ENCODE measurements around the gene CCDC171. TPM values are rescaled to one million over a fixed set of nuclear protein-coding genes. Genes with fewer than 3 reads are reported as not detected.

CCDC171 gene
- total RNA-seq, 2 experiments from 2014 or later: 1.9 TPM

DNA sequence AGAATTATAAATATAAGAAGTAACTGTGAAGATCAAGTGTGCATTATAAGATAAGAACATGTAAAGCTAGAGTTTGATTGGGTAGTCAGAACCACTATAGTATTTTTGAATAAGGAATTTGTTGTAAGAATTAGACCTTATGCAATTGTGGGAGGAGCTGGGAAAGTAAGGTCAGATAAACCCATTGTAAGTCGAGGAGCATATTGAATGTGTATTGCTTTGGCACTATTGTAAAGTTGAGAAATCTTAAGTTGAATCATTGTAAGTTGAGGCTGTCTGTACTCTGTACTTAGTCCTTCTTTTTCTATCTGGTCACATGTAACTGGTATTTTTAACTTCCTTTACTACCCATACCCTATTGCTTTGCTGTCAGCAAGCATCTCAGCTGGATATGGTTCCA is 158.7 kb downstream of the CCDC171 start:
- no peaks in the 10 kb centered on the region for H3K4me1 Mint-ChIP-seq (ENCODE audit: low read depth)
- DNase-seq (no peak), ATAC-seq (no peak)
- ChIA-PET POLR2A (no interaction called here), CTCF (no interaction called here)
- no peak overlapping the region for H3K27ac Mint-ChIP-seq
- H3K4me3 Mint-ChIP-seq: no peak overlapping the region
- no peaks in the 10 kb centered on the region for H3K9me3 Mint-ChIP-seq (ENCODE audit: insufficient read depth)
- no peaks in the 10 kb centered on the region for H3K27me3 Mint-ChIP-seq (ENCODE audit: low read depth)
- no peaks in the 10 kb centered on the region for H3K36me3 Mint-ChIP-seq (ENCODE audit: low read depth)

DNA sequence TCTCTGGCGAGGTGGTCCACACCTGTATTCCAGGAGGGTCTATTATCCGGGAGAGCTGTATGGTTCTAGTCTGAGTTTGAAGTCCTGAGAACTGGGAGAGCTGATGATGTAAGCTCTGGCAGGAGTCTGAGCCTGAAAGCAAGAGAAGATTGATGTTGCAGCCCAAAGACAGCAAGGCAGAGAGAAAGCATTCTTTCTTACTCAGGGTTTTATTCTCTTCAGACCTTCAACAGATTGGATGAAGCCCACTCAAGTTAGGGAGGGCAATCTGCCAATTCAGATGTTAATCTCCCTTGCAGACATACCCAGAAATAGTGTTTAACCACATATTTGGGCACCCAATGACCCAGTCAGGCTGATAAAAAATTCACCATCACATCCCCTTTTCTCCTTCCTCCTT is 159.1 kb downstream of the CCDC171 start:
- CTCF ChIA-PET: no interaction called here
- Mint-ChIP-seq H3K9me3 (ENCODE audit: insufficient read depth) (no peaks in the 10 kb centered on the region), H3K4me1 (ENCODE audit: low read depth) (no peaks in the 10 kb centered on the region), H3K36me3 (ENCODE audit: low read depth) (no peaks in the 10 kb centered on the region), H3K4me3 (no peak overlapping the region), H3K27me3 (ENCODE audit: low read depth) (no peaks in the 10 kb centered on the region), H3K27ac (no peak overlapping the region)
- DNase-seq: no peak
- POLR2A ChIA-PET: no interaction called here
- ATAC-seq: no peak

DNA sequence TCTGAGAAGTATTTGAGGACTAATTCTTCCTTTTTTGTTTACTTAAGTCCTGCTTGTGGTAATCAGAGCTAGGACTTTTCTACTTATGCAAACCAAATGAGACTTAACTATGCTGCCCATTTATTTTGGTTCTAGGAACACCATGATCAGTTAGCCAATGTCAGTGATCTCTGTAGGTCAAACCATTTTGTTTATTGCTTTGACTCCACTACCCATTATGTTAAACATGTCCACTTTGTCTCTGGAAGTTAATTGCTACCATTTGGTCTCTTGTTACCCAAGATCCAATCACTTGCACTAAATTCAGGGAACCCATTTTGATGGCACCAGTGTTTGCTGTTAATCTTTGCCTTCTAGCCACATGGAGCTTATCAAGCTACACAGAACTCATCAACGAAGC is 161.9 kb downstream of the CCDC171 start:
- Mint-ChIP-seq H3K4me3 (no peak overlapping the region), H3K27me3 (ENCODE audit: low read depth) (no peaks in the 10 kb centered on the region), H3K9me3 (ENCODE audit: insufficient read depth) (no peaks in the 10 kb centered on the region), H3K4me1 (ENCODE audit: low read depth) (no peaks in the 10 kb centered on the region), H3K27ac (no peak overlapping the region), H3K36me3 (ENCODE audit: low read depth) (no peaks in the 10 kb centered on the region)
- ChIA-PET CTCF (no interaction called here), POLR2A (no interaction called here)
- ATAC-seq: no peak
- no peak for DNase-seq

DNA sequence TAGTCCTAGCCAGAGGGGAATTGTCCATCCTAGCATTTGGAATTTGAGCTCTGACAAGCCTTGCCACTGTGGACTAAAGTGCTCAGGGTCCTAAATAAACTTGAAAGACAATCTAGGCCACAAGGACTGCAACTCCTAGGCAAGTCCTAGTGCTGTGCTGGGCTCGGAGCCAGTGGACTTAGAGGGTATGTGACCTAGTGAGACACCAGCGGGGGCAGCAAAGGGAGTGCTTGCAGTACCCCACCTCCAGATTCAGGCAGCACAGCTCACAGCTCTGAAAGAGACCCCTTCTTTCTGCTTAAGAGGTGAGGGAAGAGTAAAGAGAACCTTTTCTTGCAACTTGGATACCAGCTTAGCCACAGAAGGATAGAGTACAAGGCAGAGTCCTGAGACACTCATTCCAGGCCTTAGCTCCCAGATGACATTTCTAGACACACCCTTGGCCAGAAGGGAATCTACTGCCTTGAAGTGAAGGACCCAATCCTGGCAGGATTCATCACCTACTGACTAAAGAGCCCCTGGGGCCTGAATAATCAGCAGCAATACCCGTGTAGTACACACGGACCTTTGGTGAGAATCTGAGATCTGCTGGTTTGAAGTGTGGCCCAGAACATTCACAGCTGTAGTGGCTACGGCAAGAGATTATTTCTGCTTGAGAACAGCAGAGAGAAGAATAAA is 164.6 kb downstream of the CCDC171 start:
- no peaks in the 10 kb centered on the region for H3K4me1 Mint-ChIP-seq (ENCODE audit: low read depth)
- DNase-seq: no peak
- H3K27ac Mint-ChIP-seq: no peak overlapping the region
- H3K36me3 Mint-ChIP-seq (ENCODE audit: low read depth): no peaks in the 10 kb centered on the region
- ChIA-PET POLR2A (interaction anchor here (0.8 kb wide), 1 partner anchor 22 kb away, joined by 3 read pairs; no protein-coding TSS in a partner anchor), CTCF (no interaction called here)
- no peaks in the 10 kb centered on the region for H3K27me3 Mint-ChIP-seq (ENCODE audit: low read depth)
- no peak overlapping the region for H3K4me3 Mint-ChIP-seq
- H3K9me3 Mint-ChIP-seq (ENCODE audit: insufficient read depth): no peaks in the 10 kb centered on the region
- no peak for ATAC-seq

GRCh38 chr9:15718423-15718822 is 165.6 kb downstream of the CCDC171 start:
- no peaks in the 10 kb centered on the region for H3K27me3 Mint-ChIP-seq (ENCODE audit: low read depth)
- no peak for ATAC-seq
- no peak overlapping the region for H3K4me3 Mint-ChIP-seq
- no peaks in the 10 kb centered on the region for H3K36me3 Mint-ChIP-seq (ENCODE audit: low read depth)
- no peaks in the 10 kb centered on the region for H3K4me1 Mint-ChIP-seq (ENCODE audit: low read depth)
- no peak for DNase-seq
- H3K27ac Mint-ChIP-seq: no peak overlapping the region
- H3K9me3 Mint-ChIP-seq (ENCODE audit: insufficient read depth): no peaks in the 10 kb centered on the region
- ChIA-PET CTCF (no interaction called here), POLR2A (interaction anchor here (0.8 kb wide), 1 partner anchor 23 kb away, joined by 3 read pairs; no protein-coding TSS in a partner anchor)

DNA sequence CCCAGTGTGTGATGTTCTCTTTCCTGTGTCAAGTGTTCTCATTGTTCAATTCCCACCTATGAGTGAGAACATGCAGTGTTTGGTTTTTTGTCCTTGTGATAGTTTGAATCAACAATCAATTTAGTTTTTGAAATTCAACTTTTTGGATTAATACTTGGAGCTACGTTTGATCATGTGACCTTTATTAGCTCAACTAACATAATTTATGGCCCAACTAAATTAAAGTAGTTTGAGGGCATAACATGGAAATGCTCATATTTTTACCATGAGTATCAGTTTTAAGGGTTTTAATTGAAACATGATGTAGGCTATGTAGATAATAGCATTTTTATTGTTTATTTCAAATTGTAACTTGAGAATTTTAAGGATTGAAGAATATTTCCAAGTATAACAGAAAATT is 168.0 kb downstream of the CCDC171 start:
- no peaks in the 10 kb centered on the region for H3K9me3 Mint-ChIP-seq (ENCODE audit: insufficient read depth)
- H3K27ac Mint-ChIP-seq: no peak overlapping the region
- H3K4me1 Mint-ChIP-seq (ENCODE audit: low read depth): no peaks in the 10 kb centered on the region
- ChIA-PET POLR2A (no interaction called here), CTCF (no interaction called here)
- H3K27me3 Mint-ChIP-seq (ENCODE audit: low read depth): no peaks in the 10 kb centered on the region
- no peak overlapping the region for H3K4me3 Mint-ChIP-seq
- no peak for ATAC-seq
- no peaks in the 10 kb centered on the region for H3K36me3 Mint-ChIP-seq (ENCODE audit: low read depth)
- DNase-seq: no peak

- CTCF ChIA-PET: no interaction called here
- H3K27ac Mint-ChIP-seq: no peak overlapping the region
These were observed 170.0 kb downstream of the CCDC171 start for GRCh38 chr9:15722888-15723287.

GRCh38 chr9:15724016-15724415 is 171.2 kb downstream of the CCDC171 start:
- POLR2A ChIA-PET: no interaction called here
- H3K9me3 Mint-ChIP-seq (ENCODE audit: insufficient read depth): no peaks in the 10 kb centered on the region
- no peaks in the 10 kb centered on the region for H3K27me3 Mint-ChIP-seq (ENCODE audit: low read depth)
- CTCF ChIA-PET: no interaction called here
- DNase-seq: no peak
- no peak overlapping the region for H3K27ac Mint-ChIP-seq
- no peaks in the 10 kb centered on the region for H3K36me3 Mint-ChIP-seq (ENCODE audit: low read depth)
- ATAC-seq: no peak
- no peaks in the 10 kb centered on the region for H3K4me1 Mint-ChIP-seq (ENCODE audit: low read depth)
- H3K4me3 Mint-ChIP-seq: no peak overlapping the region

More at GRCh38 chr9:15722888-15723287, 170.0 kb downstream of the CCDC171 start:
- DNase-seq: no peak
- Mint-ChIP-seq H3K27me3 (ENCODE audit: low read depth) (no peaks in the 10 kb centered on the region), H3K4me1 (ENCODE audit: low read depth) (no peaks in the 10 kb centered on the region), H3K9me3 (ENCODE audit: insufficient read depth) (no peaks in the 10 kb centered on the region), H3K36me3 (ENCODE audit: low read depth) (no peaks in the 10 kb centered on the region), H3K4me3 (no peak overlapping the region)
- no peak for ATAC-seq
- POLR2A ChIA-PET: no interaction called here

DNA sequence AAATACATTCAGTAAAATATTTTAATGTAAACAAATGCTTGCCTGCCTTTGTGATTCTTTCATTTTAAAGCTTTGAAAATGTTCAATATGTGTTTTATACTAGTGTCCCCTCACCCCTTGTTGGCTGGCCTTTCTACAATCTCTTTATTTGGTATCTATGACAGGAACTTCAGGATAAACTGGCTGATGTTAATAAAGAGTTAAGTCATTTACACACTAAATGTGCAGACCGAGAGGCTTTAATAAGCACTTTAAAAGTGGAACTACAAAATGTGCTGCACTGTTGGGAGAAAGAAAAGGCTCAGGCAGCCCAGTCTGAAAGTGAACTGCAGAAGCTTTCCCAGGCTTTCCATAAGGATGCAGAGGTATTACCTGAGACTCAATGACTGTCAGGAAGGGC is 171.8 kb downstream of the CCDC171 start:
- Mint-ChIP-seq H3K4me1 (ENCODE audit: low read depth) (no peaks in the 10 kb centered on the region), H3K36me3 (ENCODE audit: low read depth) (no peaks in the 10 kb centered on the region), H3K4me3 (no peak overlapping the region), H3K27ac (no peak overlapping the region), H3K9me3 (ENCODE audit: insufficient read depth) (no peaks in the 10 kb centered on the region), H3K27me3 (ENCODE audit: low read depth) (no peaks in the 10 kb centered on the region)
- ChIA-PET POLR2A (no interaction called here), CTCF (no interaction called here)
- DNase-seq: no peak
- no peak for ATAC-seq

GRCh38 chr9:15725953-15726352 is 173.1 kb downstream of the CCDC171 start:
- ChIA-PET CTCF (no interaction called here), POLR2A (no interaction called here)
- no peaks in the 10 kb centered on the region for H3K4me1 Mint-ChIP-seq (ENCODE audit: low read depth)
- H3K27ac Mint-ChIP-seq: no peak overlapping the region
- DNase-seq (no peak), ATAC-seq (no peak)
- no peaks in the 10 kb centered on the region for H3K9me3 Mint-ChIP-seq (ENCODE audit: insufficient read depth)
- H3K27me3 Mint-ChIP-seq (ENCODE audit: low read depth): no peaks in the 10 kb centered on the region
- no peaks in the 10 kb centered on the region for H3K36me3 Mint-ChIP-seq (ENCODE audit: low read depth)
- H3K4me3 Mint-ChIP-seq: no peak overlapping the region

- Mint-ChIP-seq H3K4me3 (no peak overlapping the region), H3K27ac (no peak overlapping the region), H3K9me3 (ENCODE audit: insufficient read depth) (no peaks in the 10 kb centered on the region), H3K27me3 (ENCODE audit: low read depth) (no peaks in the 10 kb centered on the region), H3K4me1 (ENCODE audit: low read depth) (no peaks in the 10 kb centered on the region), H3K36me3 (ENCODE audit: low read depth) (no peaks in the 10 kb centered on the region)
- CTCF ChIA-PET: no interaction called here
- DNase-seq (no peak), ATAC-seq (no peak)
- POLR2A ChIA-PET: no interaction called here
These were observed 176.7 kb downstream of the CCDC171 start for GRCh38 chr9:15729507-15729906.

DNA sequence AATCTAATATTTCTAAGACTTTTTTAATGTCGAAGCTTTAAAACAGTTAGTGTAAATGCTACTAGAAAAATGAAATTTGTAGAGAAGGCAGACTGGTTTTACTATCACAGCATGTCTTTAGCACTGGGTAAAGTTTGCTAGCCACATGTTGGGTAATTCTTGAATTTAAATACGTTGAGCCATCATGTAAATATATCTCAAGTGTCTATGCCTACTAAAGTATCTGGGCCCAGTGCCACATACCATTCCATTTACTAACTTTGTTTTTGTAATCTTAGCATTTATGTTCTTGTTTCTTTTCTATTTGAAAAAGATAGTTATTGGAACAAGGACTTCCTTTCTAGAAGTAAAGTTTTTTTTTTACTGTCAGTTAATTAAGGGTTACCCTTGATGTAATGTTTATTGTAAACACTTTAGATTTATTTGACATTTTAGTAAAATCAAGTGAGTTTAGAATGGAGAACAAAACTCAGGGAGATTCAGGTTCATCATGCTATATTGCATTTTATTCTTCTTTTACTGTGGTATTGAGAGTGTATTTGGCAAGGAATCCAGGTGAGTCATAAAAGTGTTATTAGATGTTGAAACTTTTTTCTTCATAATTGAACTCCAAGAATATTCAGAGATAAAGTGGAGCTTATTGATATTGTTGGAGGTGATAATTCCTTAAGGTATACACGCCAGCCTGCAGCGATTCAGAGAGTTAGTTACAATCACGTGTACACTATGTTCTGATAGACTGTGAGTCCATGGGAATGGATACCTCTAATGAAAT is 182.4 kb downstream of the CCDC171 start:
- no peak for DNase-seq
- no peak overlapping the region for H3K4me3 Mint-ChIP-seq
- POLR2A ChIA-PET: no interaction called here
- no peaks in the 10 kb centered on the region for H3K9me3 Mint-ChIP-seq (ENCODE audit: insufficient read depth)
- H3K4me1 Mint-ChIP-seq (ENCODE audit: low read depth): no peaks in the 10 kb centered on the region
- CTCF ChIA-PET: no interaction called here
- no peak overlapping the region for H3K27ac Mint-ChIP-seq
- no peaks in the 10 kb centered on the region for H3K27me3 Mint-ChIP-seq (ENCODE audit: low read depth)
- ATAC-seq: no peak
- H3K36me3 Mint-ChIP-seq (ENCODE audit: low read depth): no peaks in the 10 kb centered on the region

DNA sequence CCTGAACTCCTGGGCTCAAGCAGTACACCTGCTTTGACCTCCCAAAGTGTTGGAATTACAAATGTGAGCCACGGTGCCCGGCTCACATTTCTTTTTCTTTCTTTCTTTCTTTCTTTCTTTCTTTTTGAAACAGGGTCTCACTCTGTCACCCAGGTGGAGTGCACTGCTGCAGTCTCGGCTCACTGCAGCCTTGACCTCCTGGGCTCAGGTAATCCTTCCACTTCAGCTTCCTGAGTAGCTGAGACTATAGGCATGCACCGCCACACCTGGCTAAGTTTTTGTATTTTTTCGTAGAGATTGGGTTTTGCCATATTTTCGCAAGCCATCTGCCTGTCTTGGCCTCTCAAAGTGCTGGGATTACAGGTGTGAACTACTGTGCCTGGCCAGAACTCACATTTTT is 183.7 kb downstream of the CCDC171 start:
- DNase-seq: no peak
- Mint-ChIP-seq H3K9me3 (ENCODE audit: insufficient read depth) (no peaks in the 10 kb centered on the region), H3K27me3 (ENCODE audit: low read depth) (no peaks in the 10 kb centered on the region), H3K27ac (no peak overlapping the region), H3K4me1 (ENCODE audit: low read depth) (no peaks in the 10 kb centered on the region), H3K4me3 (no peak overlapping the region), H3K36me3 (ENCODE audit: low read depth) (no peaks in the 10 kb centered on the region)
- ATAC-seq: no peak
- ChIA-PET POLR2A (no interaction called here), CTCF (no interaction called here)

Data from activated CD8-positive, alpha-beta T cell treated with anti-CD3 and anti-CD28 coated beads, Interleukin-2, amount 10 ng/mL, durations not matched to agents 7 days and 5 days (primary cell).